SK-N-SH treated with all-trans-retinoic acid at 6 μM for 48 hours (cell line): ENCODE data around the gene C1QTNF2.

Source experiments
- ARNTL ChIP-seq: fragments of 450-650 bp; formaldehyde crosslinking; IDR thresholded peaks from 2 replicates; pipeline ENCODE4 v1.5.0; 2020; ENCODE audit warnings: low read depth, mild to moderate bottlenecking, moderate library complexity, borderline replicate concordance
- BACH2 ChIP-seq: fragments of 250-450 bp; sonication (Bioruptor Pico); IDR thresholded peaks from 2 replicates; pipeline ENCODE4 v1.9.0; 2021; ENCODE audit warnings: mild to moderate bottlenecking, borderline replicate concordance
- CREB5 ChIP-seq: fragments of 250-450 bp; sonication (Bioruptor Pico); IDR thresholded peaks from 2 replicates; pipeline ENCODE4 v1.5.1; 2020; ENCODE audit warnings: low read depth, mild to moderate bottlenecking, moderate library complexity
- ESRRG ChIP-seq: fragments of 250-450 bp; sonication (Bioruptor Pico); IDR thresholded peaks from 2 replicates; pipeline ENCODE4 v1.6.1; 2021; ENCODE audit warnings: mild to moderate bottlenecking
- GLIS3 ChIP-seq: fragments of 250-450 bp; sonication (Bioruptor Pico); IDR thresholded peaks from 2 replicates; pipeline ENCODE4 v1.5.0; 2020; ENCODE audit warnings: mild to moderate bottlenecking, moderate library complexity
- ISL1 ChIP-seq: fragments of 250-450 bp; sonication (Bioruptor Pico); IDR thresholded peaks from 2 replicates; pipeline ENCODE4 v2.1.2; 2022; ENCODE audit warnings: mild to moderate bottlenecking, moderate library complexity
- PATZ1 ChIP-seq: fragments of 250-450 bp; sonication (Bioruptor Pico); IDR thresholded peaks from 2 replicates; pipeline ENCODE4 v1.8.0; 2020; ENCODE audit warnings: mild to moderate bottlenecking, moderate library complexity, borderline replicate concordance
- POU6F1 ChIP-seq: fragments of 250-450 bp; sonication (Bioruptor Pico); IDR thresholded peaks from 2 replicates; pipeline ENCODE4 v1.8.0; 2021; ENCODE audit warnings: low read depth, mild to moderate bottlenecking, moderate library complexity, borderline replicate concordance
- SNAI2 ChIP-seq: fragments of 250-450 bp; sonication (Bioruptor Pico); IDR thresholded peaks from 2 replicates; pipeline ENCODE4 v1.5.0; 2020; ENCODE audit warnings: mild to moderate bottlenecking, moderate library complexity
- ZC3H10 ChIP-seq: fragments of 250-450 bp; sonication (Bioruptor Pico); IDR thresholded peaks from 2 replicates; pipeline ENCODE4 v1.5.1; 2021; ENCODE audit warnings: mild to moderate bottlenecking, moderate library complexity
- ZFP30 ChIP-seq: fragments of 450-650 bp; formaldehyde crosslinking; IDR thresholded peaks from 2 replicates; pipeline ENCODE4 v1.5.0; 2022; ENCODE audit warnings: mild to moderate bottlenecking, moderate library complexity
- ZNF565 ChIP-seq: fragments of 450-650 bp; formaldehyde crosslinking; conservative IDR thresholded peaks from 2 replicates; pipeline ENCODE4 v1.5.0; 2020; ENCODE audit warnings: low read depth, mild to moderate bottlenecking, moderate library complexity
- ZNF70 ChIP-seq: fragments of 450-650 bp; formaldehyde crosslinking; IDR thresholded peaks from 2 replicates; pipeline ENCODE4 v1.5.0; 2020; ENCODE audit warnings: mild to moderate bottlenecking, moderate library complexity
- ZNF8 ChIP-seq: fragments of 450-650 bp; formaldehyde crosslinking; IDR thresholded peaks from 2 replicates; pipeline ENCODE4 v1.5.0; 2020; ENCODE audit warnings: mild to moderate bottlenecking, moderate library complexity

- TF ChIP-seq ZC3H10 (CRISPR knock-in tag) (no peak), ESRRG (CRISPR knock-in tag) (no peak), ZFP30 (CRISPR knock-in tag) (no peak), ZNF8 (CRISPR knock-in tag) (no peak), CREB5 (CRISPR knock-in tag) (no peak), ARNTL (no peak), PATZ1 (CRISPR knock-in tag) (no peak), ISL1 (CRISPR knock-in tag) (no peak), ZNF70 (CRISPR knock-in tag) (no peak), ZNF565 (CRISPR knock-in tag) (no peak), GLIS3 (CRISPR knock-in tag) (no peak), POU6F1 (CRISPR knock-in tag) (no peak), SNAI2 (CRISPR knock-in tag) (no peak), BACH2 (CRISPR knock-in tag) (no peak)
These were observed 9.1 kb upstream of the C1QTNF2 start for GRCh38 chr5:160379511-160379910.
